Measurements from ENCODE around the gene PARP1.
"Not testable (repeated sequence)": the region's sequence is repeated elsewhere in the genome, so short reads cannot be mapped to it uniquely, and the experiment has no call there.

Gene PARP1

GRCh38 chr1:226349081-226349480 is 58.8 kb downstream of the PARP1 start:
- H3K4me1 Mint-ChIP-seq (ENCODE audit: low read depth), result no peaks in the 10 kb centered on the region
- no peaks in the 10 kb centered on the region for H3K27me3 Mint-ChIP-seq (ENCODE audit: low read depth)
- H3K9me3 Mint-ChIP-seq, result no peaks in the 10 kb centered on the region
- H3K36me3 Mint-ChIP-seq (ENCODE audit: low read depth), result no peaks in the 10 kb centered on the region
- no peak overlapping the region for H3K27ac Mint-ChIP-seq
- no peak overlapping the region for H3K4me3 Mint-ChIP-seq

GRCh38 chr1:226344441-226345259 is 63.2 kb downstream of the PARP1 start:
- Mint-ChIP-seq H3K27ac (no peak overlapping the region), H3K36me3 (ENCODE audit: low read depth) (no peaks in the 10 kb centered on the region), H3K4me3 (no peak overlapping the region), H3K4me1 (ENCODE audit: low read depth) (no peaks in the 10 kb centered on the region), H3K27me3 (ENCODE audit: low read depth) (peaks cover 7% of the 10 kb centered on the region), H3K9me3 (peaks cover 7% of the 10 kb centered on the region)

GRCh38 chr1:226342656-226343055 is 65.2 kb downstream of the PARP1 start:
- Mint-ChIP-seq H3K27ac (no peak overlapping the region), H3K4me1 (ENCODE audit: low read depth) (no peaks in the 10 kb centered on the region), H3K27me3 (ENCODE audit: low read depth) (peaks cover 7% of the 10 kb centered on the region), H3K36me3 (ENCODE audit: low read depth) (no peaks in the 10 kb centered on the region), H3K4me3 (no peak overlapping the region), H3K9me3 (peaks cover 7% of the 10 kb centered on the region)

GRCh38 chr1:226340111-226340510 is 67.8 kb downstream of the PARP1 start:
- H3K27me3 Mint-ChIP-seq (ENCODE audit: low read depth); H3K9me3 Mint-ChIP-seq; H3K36me3 Mint-ChIP-seq (ENCODE audit: low read depth); H3K27ac Mint-ChIP-seq; H3K4me1 Mint-ChIP-seq (ENCODE audit: low read depth); H3K4me3 Mint-ChIP-seq: not testable (repeated sequence)

- Mint-ChIP-seq H3K9me3 (peaks cover 7% of the 10 kb centered on the region), H3K27me3 (ENCODE audit: low read depth) (peaks cover 7% of the 10 kb centered on the region), H3K4me1 (ENCODE audit: low read depth) (peaks cover 9% of the 10 kb centered on the region), H3K27ac (no peak overlapping the region), H3K4me3 (no peak overlapping the region), H3K36me3 (ENCODE audit: low read depth) (no peaks in the 10 kb centered on the region)
These were observed 70.5 kb downstream of the PARP1 start for GRCh38 chr1:226337276-226337875.

GRCh38 chr1:226335661-226336060 is 72.2 kb downstream of the PARP1 start:
- no peak overlapping the region for H3K27ac Mint-ChIP-seq
- H3K9me3 Mint-ChIP-seq, result peaks cover 7% of the 10 kb centered on the region
- peaks cover 6% of the 10 kb centered on the region for H3K27me3 Mint-ChIP-seq (ENCODE audit: low read depth)
- H3K4me1 Mint-ChIP-seq (ENCODE audit: low read depth), result peaks cover 9% of the 10 kb centered on the region
- no peak overlapping the region for H3K4me3 Mint-ChIP-seq
- no peaks in the 10 kb centered on the region for H3K36me3 Mint-ChIP-seq (ENCODE audit: low read depth)

- peak overlapping the region; percentile 58 for H3K4me3 Mint-ChIP-seq
These were observed 74.9 kb downstream of the PARP1 start for GRCh38 chr1:226332947-226333346.

GRCh38 chr1:226329237-226329636 is 78.7 kb downstream of the PARP1 start:
- no peaks in the 10 kb centered on the region for H3K9me3 Mint-ChIP-seq
- no peaks in the 10 kb centered on the region for H3K27me3 Mint-ChIP-seq (ENCODE audit: low read depth)
- no peaks in the 10 kb centered on the region for H3K36me3 Mint-ChIP-seq (ENCODE audit: low read depth)
- H3K4me1 Mint-ChIP-seq (ENCODE audit: low read depth), result peaks cover 14% of the 10 kb centered on the region
- H3K27ac Mint-ChIP-seq, result no peak overlapping the region
- no peak overlapping the region for H3K4me3 Mint-ChIP-seq

More at GRCh38 chr1:226332947-226333346, 74.9 kb downstream of the PARP1 start:
- no peaks in the 10 kb centered on the region for H3K27me3 Mint-ChIP-seq (ENCODE audit: low read depth)
- no peaks in the 10 kb centered on the region for H3K9me3 Mint-ChIP-seq
- peaks cover 11% of the 10 kb centered on the region for H3K4me1 Mint-ChIP-seq (ENCODE audit: low read depth)
- peak overlapping the region; percentile 64 for H3K27ac Mint-ChIP-seq
- no peaks in the 10 kb centered on the region for H3K36me3 Mint-ChIP-seq (ENCODE audit: low read depth)

- H3K4me3 Mint-ChIP-seq, result no peak overlapping the region
- peaks cover 6% of the 10 kb centered on the region for H3K4me1 Mint-ChIP-seq (ENCODE audit: low read depth)
- H3K36me3 Mint-ChIP-seq (ENCODE audit: low read depth), result no peaks in the 10 kb centered on the region
- no peak overlapping the region for H3K27ac Mint-ChIP-seq
- no peaks in the 10 kb centered on the region for H3K27me3 Mint-ChIP-seq (ENCODE audit: low read depth)
- H3K9me3 Mint-ChIP-seq, result no peaks in the 10 kb centered on the region
These were observed 80.1 kb downstream of the PARP1 start for GRCh38 chr1:226327761-226328162.

- Mint-ChIP-seq H3K27me3 (ENCODE audit: low read depth) (peaks cover 6% of the 10 kb centered on the region), H3K36me3 (ENCODE audit: low read depth) (no peaks in the 10 kb centered on the region), H3K9me3 (no peaks in the 10 kb centered on the region), H3K27ac (no peak overlapping the region), H3K4me3 (no peak overlapping the region), H3K4me1 (ENCODE audit: low read depth) (peaks cover 4% of the 10 kb centered on the region)
These were observed 82.7 kb downstream of the PARP1 start for GRCh38 chr1:226325178-226325577.

- Mint-ChIP-seq H3K4me1 (ENCODE audit: low read depth) (peaks cover 2% of the 10 kb centered on the region), H3K27ac (no peak overlapping the region), H3K36me3 (ENCODE audit: low read depth) (no peaks in the 10 kb centered on the region)
These were observed 83.4 kb downstream of the PARP1 start for GRCh38 chr1:226324479-226324878.

GRCh38 chr1:226322986-226323385 is 84.9 kb downstream of the PARP1 start:
- Mint-ChIP-seq H3K36me3 (ENCODE audit: low read depth) (no peaks in the 10 kb centered on the region), H3K4me3 (no peak overlapping the region), H3K27me3 (ENCODE audit: low read depth) (peaks cover 13% of the 10 kb centered on the region), H3K4me1 (ENCODE audit: low read depth) (peaks cover 2% of the 10 kb centered on the region), H3K9me3 (no peaks in the 10 kb centered on the region), H3K27ac (no peak overlapping the region)

More at GRCh38 chr1:226324479-226324878, 83.4 kb downstream of the PARP1 start:
- Mint-ChIP-seq H3K4me3 (no peak overlapping the region), H3K9me3 (no peaks in the 10 kb centered on the region), H3K27me3 (ENCODE audit: low read depth) (peaks cover 8% of the 10 kb centered on the region)

- Mint-ChIP-seq H3K4me1 (ENCODE audit: low read depth) (no peaks in the 10 kb centered on the region), H3K36me3 (ENCODE audit: low read depth) (no peaks in the 10 kb centered on the region), H3K4me3 (no peak overlapping the region), H3K27me3 (ENCODE audit: low read depth) (peaks cover 26% of the 10 kb centered on the region), H3K9me3 (no peaks in the 10 kb centered on the region), H3K27ac (no peak overlapping the region)
These were observed 87.0 kb downstream of the PARP1 start for GRCh38 chr1:226320930-226321329.

- no peak overlapping the region for H3K27ac Mint-ChIP-seq
- H3K27me3 Mint-ChIP-seq (ENCODE audit: low read depth), result peaks cover 47% of the 10 kb centered on the region
- H3K4me1 Mint-ChIP-seq (ENCODE audit: low read depth), result no peaks in the 10 kb centered on the region
- H3K4me3 Mint-ChIP-seq, result no peak overlapping the region
- H3K9me3 Mint-ChIP-seq, result no peaks in the 10 kb centered on the region
- H3K36me3 Mint-ChIP-seq (ENCODE audit: low read depth), result no peaks in the 10 kb centered on the region
These were observed 89.4 kb downstream of the PARP1 start for GRCh38 chr1:226318471-226318870.

- Mint-ChIP-seq H3K4me3 (no peak overlapping the region), H3K36me3 (ENCODE audit: low read depth) (no peaks in the 10 kb centered on the region), H3K27me3 (ENCODE audit: low read depth) (peaks cover 47% of the 10 kb centered on the region), H3K9me3 (no peaks in the 10 kb centered on the region), H3K4me1 (ENCODE audit: low read depth) (peaks cover 6% of the 10 kb centered on the region), H3K27ac (no peak overlapping the region)
These were observed 93.8 kb downstream of the PARP1 start for GRCh38 chr1:226314055-226314454.
